ENCODE measurements around the gene ERN2.

The ERN2 gene

DNA sequence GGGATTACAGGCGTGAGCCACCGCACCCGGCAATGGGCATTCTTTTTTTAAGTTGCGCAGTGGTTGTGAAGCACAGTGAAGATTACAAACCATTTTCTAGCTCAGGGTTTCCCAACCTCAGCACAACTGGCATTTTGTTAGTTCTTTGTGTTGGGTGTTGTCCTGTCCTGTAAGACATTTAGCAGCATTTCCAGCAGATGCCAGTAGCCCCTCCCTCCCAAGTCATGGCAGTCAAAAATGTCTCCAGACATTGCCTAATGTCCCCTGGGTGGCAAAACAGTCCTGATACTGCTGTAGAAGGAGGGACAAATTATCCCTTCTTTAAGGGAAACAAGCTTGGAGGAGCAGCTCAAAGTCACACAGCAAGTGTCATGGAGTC is 18.8 kb downstream of the ERN2 start:
- no peak overlapping the region for H2AFZ ChIP-seq (ENCODE audit: low read length)
- H3F3A ChIP-seq (ENCODE audit: low read depth): no peaks in the 10 kb centered on the region
- no peaks in the 10 kb centered on the region for H3K9me3 ChIP-seq (ENCODE audit: insufficient read depth, low read depth, low read length)
- no peaks in the 10 kb centered on the region for H3K27me3 ChIP-seq (ENCODE audit: insufficient read depth, low read length, poor library complexity, severe bottlenecking)
- H3K4me3 ChIP-seq (ENCODE audit: low read length, poor library complexity, severe bottlenecking): no peak overlapping the region
- H3K79me2 ChIP-seq (ENCODE audit: insufficient read depth, low read length): no peaks in the 10 kb centered on the region
- no peaks in the 10 kb centered on the region for H4K20me1 ChIP-seq (ENCODE audit: insufficient read depth, low read length, poor library complexity, severe bottlenecking)
- H3K4me2 ChIP-seq (ENCODE audit: low read depth, low read length, poor library complexity, severe bottlenecking): no peak overlapping the region
- no peaks in the 10 kb centered on the region for H3K9me2 ChIP-seq (replicated peaks; ENCODE audit: low read depth, low read length)
- H3K4me1 ChIP-seq (ENCODE audit: insufficient read depth, low read length, poor library complexity, severe bottlenecking): no peaks in the 10 kb centered on the region
- no peak for TF ChIP-seq EZH2phosphoT487 (IDR thresholded peaks at IDR 0.05; ENCODE audit: borderline replicate concordance)
- TF ChIP-seq CTCF (conservative IDR thresholded peaks at IDR 0.05; ENCODE audit: low read length): no peak
- no peak overlapping the region for H3K9ac ChIP-seq (ENCODE audit: low read depth, low read length, poor library complexity, severe bottlenecking)
- H3K36me3 ChIP-seq (ENCODE audit: insufficient read depth, low read length): peaks cover 32% of the 10 kb centered on the region; the same call in 1 of the 2 replicates

DNA sequence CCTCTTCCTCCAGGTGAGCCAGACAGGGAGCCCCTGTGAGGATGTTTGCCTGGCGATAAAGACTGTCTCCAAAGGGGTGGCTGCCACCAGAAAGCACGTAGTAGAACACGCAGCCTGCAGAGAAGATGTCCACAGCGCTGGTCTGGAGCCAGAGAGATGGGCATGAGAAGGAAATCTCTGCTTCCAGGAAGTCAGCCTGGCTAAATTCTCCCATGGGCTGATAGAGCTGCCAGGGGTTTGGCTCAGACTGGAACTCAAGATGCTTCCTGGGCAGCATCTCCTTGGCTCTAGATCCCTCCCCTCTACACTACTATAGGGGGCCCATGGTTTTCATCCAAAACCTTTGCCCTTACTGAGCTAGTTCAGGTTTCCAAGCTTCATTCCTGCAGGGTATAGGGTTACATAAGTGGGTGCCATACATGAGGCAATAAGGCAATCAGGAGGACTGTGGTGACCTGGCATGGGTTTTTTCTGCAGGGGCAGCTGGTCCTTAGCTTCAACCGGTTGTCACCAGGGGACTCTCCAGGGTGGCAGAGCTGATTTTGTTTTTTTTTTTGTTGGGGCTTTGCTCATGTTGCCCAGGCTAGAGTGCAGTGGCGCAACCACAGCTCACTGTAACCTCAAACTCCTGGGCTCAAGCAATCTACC is 20.7 kb downstream of the ERN2 start:
- Histone ChIP-seq H3K36me3 (ENCODE audit: insufficient read depth, low read length) (peaks cover 51% of the 10 kb centered on the region; the same call in 1 of the 2 replicates), H2AFZ (ENCODE audit: low read length) (no peak overlapping the region), H3K4me3 (ENCODE audit: low read length, poor library complexity, severe bottlenecking) (no peak overlapping the region), H3F3A (ENCODE audit: low read depth) (no peaks in the 10 kb centered on the region), H3K4me1 (ENCODE audit: insufficient read depth, low read length, poor library complexity, severe bottlenecking) (no peaks in the 10 kb centered on the region), H3K79me2 (ENCODE audit: insufficient read depth, low read length) (peaks cover 4% of the 10 kb centered on the region; the same call in 1 of the 2 replicates), H3K4me2 (ENCODE audit: low read depth, low read length, poor library complexity, severe bottlenecking) (no peak overlapping the region), H3K27me3 (ENCODE audit: insufficient read depth, low read length, poor library complexity, severe bottlenecking) (no peaks in the 10 kb centered on the region), H4K20me1 (ENCODE audit: insufficient read depth, low read length, poor library complexity, severe bottlenecking) (peaks cover 9% of the 10 kb centered on the region), H3K9ac (ENCODE audit: low read depth, low read length, poor library complexity, severe bottlenecking) (no peak overlapping the region), H3K9me3 (ENCODE audit: insufficient read depth, low read depth, low read length) (no peaks in the 10 kb centered on the region), H3K9me2 (replicated peaks; ENCODE audit: low read depth, low read length) (no peaks in the 10 kb centered on the region)
- TF ChIP-seq CTCF (conservative IDR thresholded peaks at IDR 0.05; ENCODE audit: low read length) (no peak), EZH2phosphoT487 (IDR thresholded peaks at IDR 0.05; ENCODE audit: borderline replicate concordance) (no peak)

- no peak overlapping the region for H3K4me3 ChIP-seq (ENCODE audit: low read length, poor library complexity, severe bottlenecking)
- H3K27me3 ChIP-seq (ENCODE audit: insufficient read depth, low read length, poor library complexity, severe bottlenecking): no peaks in the 10 kb centered on the region
- H3K4me2 ChIP-seq (ENCODE audit: low read depth, low read length, poor library complexity, severe bottlenecking): no peak overlapping the region
- H2AFZ ChIP-seq (ENCODE audit: low read length): no peak overlapping the region
- no peaks in the 10 kb centered on the region for H3K4me1 ChIP-seq (ENCODE audit: insufficient read depth, low read length, poor library complexity, severe bottlenecking)
- no peak for TF ChIP-seq EZH2phosphoT487 (IDR thresholded peaks at IDR 0.05; ENCODE audit: borderline replicate concordance)
- TF ChIP-seq CTCF (conservative IDR thresholded peaks at IDR 0.05; ENCODE audit: low read length): no peak
- H4K20me1 ChIP-seq (ENCODE audit: insufficient read depth, low read length, poor library complexity, severe bottlenecking): peaks cover 16% of the 10 kb centered on the region
- H3K36me3 ChIP-seq (ENCODE audit: insufficient read depth, low read length): peaks cover 58% of the 10 kb centered on the region; the same call in 1 of the 2 replicates
- H3K9me2 ChIP-seq (replicated peaks; ENCODE audit: low read depth, low read length): no peaks in the 10 kb centered on the region
- H3K79me2 ChIP-seq (ENCODE audit: insufficient read depth, low read length): peaks cover 11% of the 10 kb centered on the region
- H3K9me3 ChIP-seq (ENCODE audit: insufficient read depth, low read depth, low read length): no peaks in the 10 kb centered on the region
- H3F3A ChIP-seq (ENCODE audit: low read depth): no peaks in the 10 kb centered on the region
- no peak overlapping the region for H3K9ac ChIP-seq (ENCODE audit: low read depth, low read length, poor library complexity, severe bottlenecking)
Observed at GRCh38 chr16:23691483-23692189, 21.4 kb downstream of the ERN2 start.

Data from Loucy (cell line).